MM.1S (cell line): ENCODE measurements around the gene PTTG1.

Source experiments
- DNase-seq: peaks from one replicate; pipeline ENCODE4 v3.0.0-alpha.2; 2015
- H2AFZ ChIP-seq: fragments of 300-600 bp; sonication (generic); 2 replicates; pipeline ENCODE4 v1.6.0; 2016; ENCODE audit warnings: antibody characterized with exemption, low read length
- H3F3A ChIP-seq: fragments of 300-600 bp; sonication (generic); 2 replicates; pipeline ENCODE4 v1.6.1; 2016; ENCODE audit warnings: mild to moderate bottlenecking, antibody characterized with exemption, low read length, moderate library complexity, mixed read lengths; ENCODE audit not compliant: insufficient read depth
- H3K27ac ChIP-seq: fragments of 300-600 bp; sonication (generic); 2 replicates; pipeline ENCODE4 v1.5.1; 2016; ENCODE audit warnings: mild to moderate bottlenecking, low read length
- H3K27me3 ChIP-seq: fragments of 300-600 bp; sonication (generic); replicated peaks from 2 replicates; pipeline ENCODE4 v1.6.0; 2016; ENCODE audit warnings: low read length; ENCODE audit not compliant: insufficient read depth
- H3K36me3 ChIP-seq: fragments of 300-600 bp; sonication (generic); replicated peaks from 2 replicates; pipeline ENCODE4 v1.6.1; 2016; ENCODE audit warnings: mild to moderate bottlenecking, low read length, mixed read lengths; ENCODE audit not compliant: insufficient read depth
- H3K4me1 ChIP-seq: fragments of 300-600 bp; sonication (generic); 2 replicates; pipeline ENCODE4 v1.6.1; 2016; ENCODE audit warnings: low read length, mixed read lengths
- H3K4me2 ChIP-seq: fragments of 300-600 bp; sonication (generic); 2 replicates; pipeline ENCODE4 v1.6.0; 2016; ENCODE audit warnings: low read depth, low read length
- H3K4me3 ChIP-seq: fragments of 300-600 bp; sonication (generic); 2 replicates; pipeline ENCODE4 v1.5.1; 2016; ENCODE audit warnings: low read length, mixed read lengths
- H3K79me2 ChIP-seq: fragments of 300-600 bp; sonication (generic); 2 replicates; pipeline ENCODE4 v1.6.1; 2016; ENCODE audit warnings: mixed run types, low read length, mixed read lengths
- H3K9ac ChIP-seq: fragments of 300-600 bp; sonication (generic); 2 replicates; pipeline ENCODE4 v1.6.1; 2016; ENCODE audit warnings: low read length, mixed read lengths
- H3K9me2 ChIP-seq: fragments of 300-600 bp; sonication (generic); replicated peaks from 2 replicates; pipeline ENCODE4 v1.6.1; 2016; ENCODE audit warnings: mild to moderate bottlenecking, low read length, mixed read lengths; ENCODE audit not compliant: insufficient read depth
- H3K9me3 ChIP-seq: fragments of 300-600 bp; sonication (generic); replicated peaks from 2 replicates; pipeline ENCODE4 v1.6.1; 2016; ENCODE audit warnings: mild to moderate bottlenecking, low read length, mixed read lengths; ENCODE audit not compliant: insufficient read depth
- H4K20me1 ChIP-seq: fragments of 300-600 bp; sonication (generic); 2 replicates; pipeline ENCODE4 v1.6.1; 2016; ENCODE audit warnings: mild to moderate bottlenecking, low read length, moderate library complexity, mixed read lengths; ENCODE audit not compliant: insufficient read depth
- EZH2 ChIP-seq: fragments of 300-600 bp; sonication (generic); optimal IDR thresholded peaks from 2 replicates; pipeline ENCODE3; 2017; ENCODE audit warnings: low read depth, mild to moderate bottlenecking, antibody characterized with exemption, low read length, mixed read lengths
- EZH2phosphoT487 ChIP-seq: fragments of 300-600 bp; sonication (generic); IDR thresholded peaks from 2 replicates; pipeline ENCODE4 v1.6.1; 2018; ENCODE audit warnings: antibody characterized with exemption, low read length
- TF ChIP-seq, protein P1 (sequence below): fragments of 300-600 bp; sonication (generic); IDR thresholded peaks from 2 replicates; pipeline ENCODE4 v1.5.1; 2016; ENCODE audit warnings: antibody characterized with exemption, low read length, mixed read lengths

Gene PTTG1

GRCh38 chr5:160376416-160376815, 45.2 kb upstream of the PTTG1 start:
- Histone ChIP-seq H3K9me2 (no peaks in the 10 kb centered on the region), H3K4me1 (no peaks in the 10 kb centered on the region), H4K20me1 (no peaks in the 10 kb centered on the region), H3K79me2 (no peaks in the 10 kb centered on the region), H3F3A (no peaks in the 10 kb centered on the region), H3K27ac (no peak overlapping the region), H3K4me2 (no peak overlapping the region), H3K36me3 (no peaks in the 10 kb centered on the region), H3K9ac (no peak overlapping the region), H2AFZ (no peak overlapping the region), H3K27me3 (no peaks in the 10 kb centered on the region), H3K4me3 (no peak overlapping the region), H3K9me3 (no peaks in the 10 kb centered on the region)
- TF ChIP-seq EZH2 (no peak), EZH2phosphoT487 (no peak)
- TF ChIP-seq, protein P1, sequence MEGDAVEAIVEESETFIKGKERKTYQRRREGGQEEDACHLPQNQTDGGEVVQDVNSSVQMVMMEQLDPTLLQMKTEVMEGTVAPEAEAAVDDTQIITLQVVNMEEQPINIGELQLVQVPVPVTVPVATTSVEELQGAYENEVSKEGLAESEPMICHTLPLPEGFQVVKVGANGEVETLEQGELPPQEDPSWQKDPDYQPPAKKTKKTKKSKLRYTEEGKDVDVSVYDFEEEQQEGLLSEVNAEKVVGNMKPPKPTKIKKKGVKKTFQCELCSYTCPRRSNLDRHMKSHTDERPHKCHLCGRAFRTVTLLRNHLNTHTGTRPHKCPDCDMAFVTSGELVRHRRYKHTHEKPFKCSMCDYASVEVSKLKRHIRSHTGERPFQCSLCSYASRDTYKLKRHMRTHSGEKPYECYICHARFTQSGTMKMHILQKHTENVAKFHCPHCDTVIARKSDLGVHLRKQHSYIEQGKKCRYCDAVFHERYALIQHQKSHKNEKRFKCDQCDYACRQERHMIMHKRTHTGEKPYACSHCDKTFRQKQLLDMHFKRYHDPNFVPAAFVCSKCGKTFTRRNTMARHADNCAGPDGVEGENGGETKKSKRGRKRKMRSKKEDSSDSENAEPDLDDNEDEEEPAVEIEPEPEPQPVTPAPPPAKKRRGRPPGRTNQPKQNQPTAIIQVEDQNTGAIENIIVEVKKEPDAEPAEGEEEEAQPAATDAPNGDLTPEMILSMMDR: no peak
- no peak for DNase-seq

- H3K27ac ChIP-seq: no peak overlapping the region
- DNase-seq: no peak
- no peaks in the 10 kb centered on the region for H4K20me1 ChIP-seq
- H2AFZ ChIP-seq: no peak overlapping the region
- H3K9me2 ChIP-seq: no peaks in the 10 kb centered on the region
- H3K9ac ChIP-seq: no peak overlapping the region
- H3K4me2 ChIP-seq: no peak overlapping the region
- TF ChIP-seq EZH2phosphoT487 (no peak), EZH2 (no peak)
- TF ChIP-seq, protein P1: no peak
- H3K4me1 ChIP-seq: no peaks in the 10 kb centered on the region
- H3K79me2 ChIP-seq: no peaks in the 10 kb centered on the region
- no peaks in the 10 kb centered on the region for H3K27me3 ChIP-seq
- no peaks in the 10 kb centered on the region for H3F3A ChIP-seq
- H3K9me3 ChIP-seq: no peaks in the 10 kb centered on the region
- H3K4me3 ChIP-seq: no peak overlapping the region
- H3K36me3 ChIP-seq: no peaks in the 10 kb centered on the region
Measured at GRCh38 chr5:160377651-160378050, 44.0 kb upstream of the PTTG1 start.

DNA sequence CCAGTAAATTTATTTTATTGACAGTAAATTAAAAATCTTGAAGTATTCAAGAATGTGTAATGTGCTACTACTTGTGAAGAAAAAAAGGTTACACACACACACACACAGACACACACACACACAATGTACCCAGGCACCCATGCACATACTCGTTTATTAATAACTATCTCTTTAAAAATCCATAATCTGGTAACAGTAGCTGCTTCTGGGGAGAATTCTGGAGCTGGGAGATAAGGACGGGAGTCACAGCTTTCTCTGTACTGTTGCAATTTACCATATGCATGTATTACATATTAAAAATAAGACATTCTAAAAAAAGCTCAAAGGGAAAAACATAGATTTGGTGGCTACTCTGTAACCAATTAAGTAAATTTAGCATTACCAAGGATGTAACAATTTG, 43.3 kb upstream of the PTTG1 start:
- Histone ChIP-seq H2AFZ (no peak overlapping the region), H3K79me2 (no peaks in the 10 kb centered on the region), H3K4me1 (no peaks in the 10 kb centered on the region), H3K36me3 (no peaks in the 10 kb centered on the region), H3F3A (no peaks in the 10 kb centered on the region), H3K4me2 (no peak overlapping the region), H3K9me2 (no peaks in the 10 kb centered on the region), H4K20me1 (no peaks in the 10 kb centered on the region), H3K9ac (no peak overlapping the region), H3K9me3 (no peaks in the 10 kb centered on the region), H3K27me3 (no peaks in the 10 kb centered on the region), H3K4me3 (no peak overlapping the region), H3K27ac (no peak overlapping the region)
- TF ChIP-seq, protein P1: no peak
- no peak for TF ChIP-seq EZH2
- TF ChIP-seq EZH2phosphoT487: no peak
- DNase-seq: no peak

- TF ChIP-seq EZH2 (no peak), EZH2phosphoT487 (no peak)
- TF ChIP-seq, protein P1: no peak
Measured at GRCh38 chr5:160379511-160379910, 42.1 kb upstream of the PTTG1 start.

More at GRCh38 chr5:160379511-160379910, 42.1 kb upstream of the PTTG1 start:
- Histone ChIP-seq H3K79me2 (no peaks in the 10 kb centered on the region), H3K27ac (no peak overlapping the region), H3K27me3 (no peaks in the 10 kb centered on the region), H3K36me3 (no peaks in the 10 kb centered on the region), H2AFZ (no peak overlapping the region), H3K4me1 (no peaks in the 10 kb centered on the region), H3K4me2 (no peak overlapping the region), H3K9me3 (no peaks in the 10 kb centered on the region), H3K9ac (no peak overlapping the region), H3F3A (no peaks in the 10 kb centered on the region), H4K20me1 (no peaks in the 10 kb centered on the region), H3K4me3 (no peak overlapping the region), H3K9me2 (no peaks in the 10 kb centered on the region)
- peak; percentile 2 for DNase-seq
